Right lobe of liver (tissue), 4 donors: ENCODE data around the gene POT1.

Source experiments
- CTCF ChIP-seq, 4 donors: fragments of 200-600 bp in 3 of 4; fragments of 450-650 bp in 1 of 4; IDR thresholded peaks; one replicate each; pipeline versions ENCODE4 v1.5.1 to v1.8.0; 2016 to 2022; ENCODE audit warnings: antibody characterized with exemption in 4 of 4, mild to moderate bottlenecking in 2 of 4
- POLR2A ChIP-seq: fragments of 450-650 bp; IDR thresholded peaks from one replicate; pipeline ENCODE4 v1.6.1; 2017; ENCODE audit warnings: antibody characterized with exemption, mild to moderate bottlenecking
- donor health status: DM: no; HTN: no; CAD: no.
- donor health status: DM: no; HTN: no; CAD: no.
- donor health status: DM: no; HTN: yes; CAD: no.

- no peak for TF ChIP-seq CTCF (IDR thresholded peaks at IDR 0.05)
- TF ChIP-seq POLR2A = no peak
Measured at GRCh38 chr7:124808206-124808605, 121.4 kb downstream of the POT1 start.
